HUES48 (cell line): ENCODE data around the gene ABLIM3.

Experiments
- H3K27ac ChIP-seq: one replicate; pipeline ENCODE4 v1.7.0; 2013; ENCODE audit warnings: low read depth, low read length, inconsistent platforms
- H3K27me3 ChIP-seq: 2 replicates; pipeline ENCODE4 v1.6.1; 2013; ENCODE audit warnings: mild to moderate bottlenecking, low read length; ENCODE audit not compliant: control insufficient read depth, insufficient read depth
- H3K36me3 ChIP-seq: 2 replicates; pipeline ENCODE4 v1.6.1; 2013; ENCODE audit warnings: low read length; ENCODE audit not compliant: control insufficient read depth, insufficient read depth
- H3K4me1 ChIP-seq: 2 replicates; pipeline ENCODE4 v1.6.1; 2013; ENCODE audit warnings: mild to moderate bottlenecking, low read length; ENCODE audit not compliant: control insufficient read depth, insufficient read depth
- H3K4me3 ChIP-seq: 2 replicates; pipeline ENCODE4 v1.5.1; 2013; ENCODE audit warnings: mild to moderate bottlenecking, low read depth, low read length
- H3K9ac ChIP-seq: 2 replicates; pipeline ENCODE4 v1.6.1; 2013; ENCODE audit warnings: mild to moderate bottlenecking, low read depth, low read length, moderate library complexity
- H3K9me3 ChIP-seq: 2 replicates; pipeline ENCODE4 v1.6.1; 2013; ENCODE audit warnings: low read length; ENCODE audit not compliant: control insufficient read depth, insufficient read depth

ABLIM3 gene

GRCh38 chr5:149195337-149195887, 54.1 kb downstream of the ABLIM3 start:
- Histone ChIP-seq H3K27me3 (no peaks in the 10 kb centered on the region), H3K4me3 (no peak overlapping the region), H3K9me3 (no peaks in the 10 kb centered on the region), H3K9ac (no peak overlapping the region), H3K4me1 (no peaks in the 10 kb centered on the region), H3K27ac (no peak overlapping the region), H3K36me3 (no peaks in the 10 kb centered on the region)

GRCh38 chr5:149195962-149196361, 54.7 kb downstream of the ABLIM3 start:
- Histone ChIP-seq H3K9ac (no peak overlapping the region), H3K4me3 (no peak overlapping the region), H3K27ac (no peak overlapping the region), H3K9me3 (no peaks in the 10 kb centered on the region), H3K27me3 (no peaks in the 10 kb centered on the region), H3K4me1 (no peaks in the 10 kb centered on the region), H3K36me3 (no peaks in the 10 kb centered on the region)

- H3K9ac ChIP-seq: no peak overlapping the region
- H3K4me1 ChIP-seq: no peaks in the 10 kb centered on the region
- no peak overlapping the region for H3K4me3 ChIP-seq
- H3K36me3 ChIP-seq: no peaks in the 10 kb centered on the region
- H3K27ac ChIP-seq: no peak overlapping the region
- no peaks in the 10 kb centered on the region for H3K27me3 ChIP-seq
- H3K9me3 ChIP-seq: no peaks in the 10 kb centered on the region
Observed at GRCh38 chr5:149198148-149198547, 56.9 kb downstream of the ABLIM3 start.

GRCh38 chr5:149200355-149200754, 59.1 kb downstream of the ABLIM3 start:
- Histone ChIP-seq H3K9me3 (no peaks in the 10 kb centered on the region), H3K27me3 (no peaks in the 10 kb centered on the region), H3K36me3 (no peaks in the 10 kb centered on the region), H3K4me1 (no peaks in the 10 kb centered on the region), H3K27ac (no peak overlapping the region), H3K4me3 (no peak overlapping the region), H3K9ac (no peak overlapping the region)

- H3K27me3 ChIP-seq: no peaks in the 10 kb centered on the region
- H3K4me3 ChIP-seq: no peak overlapping the region
- H3K9me3 ChIP-seq: no peaks in the 10 kb centered on the region
- no peaks in the 10 kb centered on the region for H3K36me3 ChIP-seq
- no peak overlapping the region for H3K27ac ChIP-seq
- no peak overlapping the region for H3K9ac ChIP-seq
- H3K4me1 ChIP-seq: no peaks in the 10 kb centered on the region
Observed at GRCh38 chr5:149201121-149201637, 59.9 kb downstream of the ABLIM3 start.

DNA sequence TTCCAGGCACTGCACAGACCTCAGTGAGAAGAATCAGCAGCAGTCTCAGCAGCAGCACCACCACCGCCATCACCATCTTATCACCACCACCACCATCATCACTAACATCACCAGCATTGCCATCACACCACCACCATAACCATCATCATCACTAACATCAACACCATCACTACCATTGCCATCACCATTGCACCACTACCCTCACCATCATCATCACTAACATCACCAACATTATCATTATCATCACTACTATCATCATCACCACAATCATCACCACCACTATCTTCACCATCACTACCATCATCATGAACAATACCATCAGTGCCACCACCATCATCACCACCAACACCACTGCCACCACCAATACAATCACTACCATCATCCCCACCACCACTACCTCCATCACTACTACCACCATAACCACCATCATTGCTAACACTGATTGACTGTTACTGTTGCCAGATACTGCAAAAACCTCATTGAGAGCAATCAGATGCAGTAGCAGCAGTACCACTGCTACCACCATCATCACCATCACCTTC, 61.7 kb downstream of the ABLIM3 start:
- Histone ChIP-seq H3K36me3 (no peaks in the 10 kb centered on the region), H3K4me1 (no peaks in the 10 kb centered on the region), H3K9me3 (no peaks in the 10 kb centered on the region), H3K27me3 (no peaks in the 10 kb centered on the region), H3K4me3 (no peak overlapping the region), H3K9ac (no peak overlapping the region), H3K27ac (no peak overlapping the region)

DNA sequence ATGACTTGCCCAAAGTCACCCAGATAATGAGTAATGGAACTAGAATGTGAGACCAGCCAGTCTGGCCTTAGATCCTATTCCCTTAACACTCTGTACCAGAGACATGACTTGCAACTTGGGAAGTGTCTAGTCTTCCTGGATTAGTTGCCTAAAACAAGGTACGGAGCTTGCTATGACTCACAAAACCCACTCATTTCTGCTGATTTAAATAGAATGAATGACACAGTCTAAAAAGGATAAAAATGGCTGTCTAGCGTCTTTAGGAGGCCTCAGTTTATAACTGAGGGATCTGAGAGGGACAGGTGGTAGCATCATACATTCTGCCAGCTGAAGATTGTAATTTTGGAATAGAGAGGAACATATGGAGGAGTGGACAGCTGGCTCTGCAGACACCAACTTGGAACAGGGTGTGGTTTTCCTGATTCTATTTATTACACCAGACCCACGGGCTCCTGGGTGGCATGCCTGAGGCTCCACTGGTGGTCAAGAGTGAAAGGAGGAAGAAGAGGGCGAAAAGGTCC, 62.7 kb downstream of the ABLIM3 start:
- no peaks in the 10 kb centered on the region for H3K36me3 ChIP-seq
- no peaks in the 10 kb centered on the region for H3K4me1 ChIP-seq
- H3K9ac ChIP-seq: no peak overlapping the region
- no peaks in the 10 kb centered on the region for H3K9me3 ChIP-seq
- no peaks in the 10 kb centered on the region for H3K27me3 ChIP-seq
- no peak overlapping the region for H3K4me3 ChIP-seq
- H3K27ac ChIP-seq: no peak overlapping the region

- no peaks in the 10 kb centered on the region for H3K4me1 ChIP-seq
- H3K36me3 ChIP-seq: no peaks in the 10 kb centered on the region
- no peak overlapping the region for H3K9ac ChIP-seq
Observed at GRCh38 chr5:149205625-149206523, 64.6 kb downstream of the ABLIM3 start.

DNA sequence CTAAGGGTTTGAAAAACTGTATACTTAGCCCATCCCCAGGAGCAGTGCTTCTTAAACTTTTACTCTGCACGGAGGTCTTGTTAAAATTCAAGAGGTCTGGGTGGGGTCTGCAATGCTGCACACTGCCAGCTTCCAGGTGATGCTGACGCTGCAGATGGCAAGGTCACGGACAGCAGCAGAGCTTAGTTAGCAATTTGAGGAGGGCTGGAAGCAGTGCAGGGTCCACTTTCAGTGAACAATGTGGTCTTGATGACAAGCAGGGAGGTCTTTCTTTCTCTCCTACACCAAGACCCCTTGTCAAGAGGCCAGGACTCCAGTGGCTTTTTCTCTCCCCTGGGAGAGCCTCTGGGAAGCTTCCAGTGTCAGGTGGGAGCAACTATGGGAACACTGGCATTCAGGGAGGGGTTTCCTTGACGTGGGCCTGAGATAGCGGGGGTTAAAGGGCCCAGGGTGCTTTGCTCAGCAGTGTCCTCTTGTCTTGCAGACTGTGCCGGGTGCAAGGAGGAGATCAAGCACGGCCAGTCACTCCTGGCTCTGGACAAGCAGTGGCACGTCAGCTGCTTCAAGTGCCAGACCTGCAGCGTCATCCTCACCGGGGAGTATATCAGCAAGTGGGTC, 65.3 kb downstream of the ABLIM3 start:
- Histone ChIP-seq H3K27me3 (no peaks in the 10 kb centered on the region), H3K36me3 (no peaks in the 10 kb centered on the region), H3K27ac (no peak overlapping the region), H3K4me3 (no peak overlapping the region), H3K9me3 (no peaks in the 10 kb centered on the region), H3K4me1 (no peaks in the 10 kb centered on the region), H3K9ac (no peak overlapping the region)

More at GRCh38 chr5:149205625-149206523, 64.6 kb downstream of the ABLIM3 start:
- Histone ChIP-seq H3K9me3 (no peaks in the 10 kb centered on the region), H3K27me3 (no peaks in the 10 kb centered on the region), H3K4me3 (no peak overlapping the region), H3K27ac (no peak overlapping the region)

GRCh38 chr5:149207831-149208230, 66.5 kb downstream of the ABLIM3 start:
- no peaks in the 10 kb centered on the region for H3K4me1 ChIP-seq
- no peaks in the 10 kb centered on the region for H3K9me3 ChIP-seq
- H3K36me3 ChIP-seq: no peaks in the 10 kb centered on the region
- H3K4me3 ChIP-seq: no peak overlapping the region
- H3K9ac ChIP-seq: no peak overlapping the region
- H3K27me3 ChIP-seq: no peaks in the 10 kb centered on the region
- no peak overlapping the region for H3K27ac ChIP-seq
